Measurements from ENCODE around the gene ATRN. TPM values are rescaled to one million over a fixed set of nuclear protein-coding genes. Genes with fewer than 3 reads are reported as not detected.

ATRN gene
- total RNA-seq, 1 donor from 2014 or later: 52.0 TPM

DNA sequence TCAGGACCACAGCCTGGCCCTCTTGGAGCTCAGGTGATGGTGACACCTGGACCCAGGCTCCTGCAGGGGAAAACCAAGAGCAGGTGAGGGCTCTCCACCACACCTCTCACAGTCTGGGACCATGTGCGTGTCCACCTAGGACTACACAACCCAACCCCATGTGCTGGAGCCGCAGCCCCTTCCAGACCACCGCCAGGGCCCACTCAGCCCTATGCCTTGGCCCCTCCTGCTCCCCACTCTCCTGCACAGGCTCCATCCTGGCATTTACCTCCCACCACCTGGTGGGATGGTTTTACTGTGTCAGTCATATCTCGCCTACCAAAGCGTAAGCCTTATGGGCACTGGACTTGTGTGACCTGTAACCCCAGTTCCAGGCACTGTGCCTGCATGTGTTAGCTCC is 224.0 kb downstream of the ATRN start:
- no peak for DNase-seq (ENCODE audit: low spot score)
- no peak overlapping the region for H3K4me3 Mint-ChIP-seq (ENCODE audit: unreplicated experiment)
- no peaks in the 10 kb centered on the region for H3K36me3 Mint-ChIP-seq (ENCODE audit: low read depth)
- TF ChIP-seq, protein P1, sequence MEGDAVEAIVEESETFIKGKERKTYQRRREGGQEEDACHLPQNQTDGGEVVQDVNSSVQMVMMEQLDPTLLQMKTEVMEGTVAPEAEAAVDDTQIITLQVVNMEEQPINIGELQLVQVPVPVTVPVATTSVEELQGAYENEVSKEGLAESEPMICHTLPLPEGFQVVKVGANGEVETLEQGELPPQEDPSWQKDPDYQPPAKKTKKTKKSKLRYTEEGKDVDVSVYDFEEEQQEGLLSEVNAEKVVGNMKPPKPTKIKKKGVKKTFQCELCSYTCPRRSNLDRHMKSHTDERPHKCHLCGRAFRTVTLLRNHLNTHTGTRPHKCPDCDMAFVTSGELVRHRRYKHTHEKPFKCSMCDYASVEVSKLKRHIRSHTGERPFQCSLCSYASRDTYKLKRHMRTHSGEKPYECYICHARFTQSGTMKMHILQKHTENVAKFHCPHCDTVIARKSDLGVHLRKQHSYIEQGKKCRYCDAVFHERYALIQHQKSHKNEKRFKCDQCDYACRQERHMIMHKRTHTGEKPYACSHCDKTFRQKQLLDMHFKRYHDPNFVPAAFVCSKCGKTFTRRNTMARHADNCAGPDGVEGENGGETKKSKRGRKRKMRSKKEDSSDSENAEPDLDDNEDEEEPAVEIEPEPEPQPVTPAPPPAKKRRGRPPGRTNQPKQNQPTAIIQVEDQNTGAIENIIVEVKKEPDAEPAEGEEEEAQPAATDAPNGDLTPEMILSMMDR (IDR thresholded peaks at IDR 0.05): no peak
- no peak overlapping the region for H3K27ac Mint-ChIP-seq (ENCODE audit: unreplicated experiment)
- no peaks in the 10 kb centered on the region for H3K9me3 Mint-ChIP-seq (ENCODE audit: low read depth)
- no peaks in the 10 kb centered on the region for H3K27me3 Mint-ChIP-seq (ENCODE audit: low read depth)
- H3K4me1 Mint-ChIP-seq (ENCODE audit: low read depth): no peaks in the 10 kb centered on the region

DNA sequence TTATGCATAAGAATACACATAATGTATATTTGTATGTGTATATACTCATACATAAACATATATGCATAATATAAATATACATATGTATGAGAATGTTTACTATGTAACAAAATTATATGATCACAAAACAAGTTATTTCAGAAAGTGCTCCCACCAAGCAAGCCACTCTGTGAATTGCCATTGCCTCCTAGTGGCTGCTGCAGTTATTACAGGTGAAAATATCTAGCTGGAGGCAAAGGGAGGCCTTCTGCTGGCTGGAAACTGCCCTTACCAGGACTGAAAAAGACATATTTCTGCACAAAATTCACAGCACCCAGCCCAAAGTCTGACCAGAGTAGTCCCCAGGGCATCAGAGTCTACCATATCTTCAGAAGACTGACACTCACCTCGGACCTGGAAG is 225.4 kb downstream of the ATRN start:
- no peak for DNase-seq (ENCODE audit: low spot score)
- no peaks in the 10 kb centered on the region for H3K4me1 Mint-ChIP-seq (ENCODE audit: low read depth)
- H3K27me3 Mint-ChIP-seq (ENCODE audit: low read depth): peaks cover 2% of the 10 kb centered on the region
- no peak overlapping the region for H3K4me3 Mint-ChIP-seq (ENCODE audit: unreplicated experiment)
- TF ChIP-seq, protein P1 (IDR thresholded peaks at IDR 0.05): peak; percentile 74
- H3K36me3 Mint-ChIP-seq (ENCODE audit: low read depth): no peaks in the 10 kb centered on the region
- no peak overlapping the region for H3K27ac Mint-ChIP-seq (ENCODE audit: unreplicated experiment)
- H3K9me3 Mint-ChIP-seq (ENCODE audit: low read depth): no peaks in the 10 kb centered on the region

DNA sequence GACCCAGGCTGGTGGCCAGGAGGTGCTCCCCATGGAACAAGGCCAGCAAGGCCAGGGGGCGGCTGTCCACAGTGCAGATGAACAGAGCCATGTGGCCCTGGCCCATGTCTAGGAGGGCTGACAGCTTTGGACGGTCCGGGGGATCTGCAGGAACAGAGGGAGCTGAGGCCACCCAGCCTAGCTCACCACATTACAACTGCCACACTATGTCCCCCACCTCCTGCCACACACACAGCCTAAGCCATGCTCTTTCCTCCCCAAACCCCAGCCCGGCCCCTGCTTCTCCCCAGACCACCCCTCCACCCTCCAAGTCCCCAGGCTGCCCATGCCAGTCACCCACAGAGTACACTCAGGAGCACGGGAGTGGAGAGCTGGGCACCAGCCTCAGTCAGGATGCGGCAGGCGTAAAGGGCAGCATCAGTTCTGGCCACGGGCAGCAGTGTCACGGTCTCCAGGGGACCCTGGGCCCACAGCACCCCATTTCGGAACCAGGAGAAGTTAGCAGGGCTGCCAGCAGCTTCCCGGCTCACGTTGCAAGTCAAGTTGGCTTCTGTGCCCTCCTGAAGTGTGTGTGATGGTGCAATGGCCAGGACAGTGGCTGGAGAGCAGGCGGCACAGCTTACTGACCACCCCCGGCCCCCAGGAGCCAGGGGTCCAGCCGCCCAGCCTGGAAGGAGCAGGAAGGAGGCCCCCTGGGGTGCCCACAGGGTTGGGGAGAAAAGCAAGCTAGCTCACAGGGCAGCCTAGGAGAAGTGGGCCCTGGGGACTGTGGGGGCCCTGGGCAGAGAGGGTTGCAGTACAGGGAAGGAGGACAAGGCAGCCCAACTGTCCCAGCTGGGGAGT is 226.1 kb downstream of the ATRN start:
- H3K36me3 Mint-ChIP-seq (ENCODE audit: low read depth): no peaks in the 10 kb centered on the region
- H3K4me1 Mint-ChIP-seq (ENCODE audit: low read depth): no peaks in the 10 kb centered on the region
- TF ChIP-seq, protein P1 (IDR thresholded peaks at IDR 0.05): no peak
- no peaks in the 10 kb centered on the region for H3K9me3 Mint-ChIP-seq (ENCODE audit: low read depth)
- H3K27ac Mint-ChIP-seq (ENCODE audit: unreplicated experiment): no peak overlapping the region
- H3K27me3 Mint-ChIP-seq (ENCODE audit: low read depth): peaks cover 2% of the 10 kb centered on the region
- no peak for DNase-seq (ENCODE audit: low spot score)
- H3K4me3 Mint-ChIP-seq (ENCODE audit: unreplicated experiment): no peak overlapping the region

DNA sequence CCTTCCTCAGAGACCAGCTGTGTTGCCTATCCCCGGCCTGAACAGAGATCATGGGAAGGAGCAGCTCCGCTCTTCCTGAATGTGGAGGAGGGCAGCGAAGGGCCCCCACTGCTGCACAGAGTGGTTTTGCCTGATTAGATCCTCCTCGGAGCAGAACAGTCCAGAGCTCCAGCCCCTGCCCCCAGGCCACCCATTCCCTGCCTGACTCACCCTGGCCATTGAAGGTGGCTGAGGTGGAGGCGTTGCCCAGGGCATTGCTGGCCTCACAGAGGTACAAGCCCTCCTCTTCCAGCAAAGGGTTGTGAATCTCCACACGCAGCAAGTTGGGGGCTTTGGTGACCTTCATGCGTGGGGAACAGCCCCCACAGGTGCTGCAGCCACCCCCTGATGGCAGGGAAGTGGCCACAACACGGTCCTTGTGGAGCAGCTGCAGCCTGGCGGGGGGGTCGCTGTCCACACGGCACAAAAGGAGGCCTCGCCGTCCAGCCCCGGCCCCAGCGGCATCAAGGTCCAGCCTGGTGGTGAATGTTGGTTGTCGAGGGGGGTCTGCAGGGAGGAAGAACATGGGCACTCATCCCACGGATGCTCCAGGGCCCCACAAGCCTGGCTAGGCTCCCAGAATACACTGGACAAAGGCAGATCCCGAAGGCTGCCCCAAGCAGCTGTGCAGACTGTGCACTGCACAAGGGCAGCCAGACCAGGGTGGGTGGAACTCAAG is 226.9 kb downstream of the ATRN start:
- H3K36me3 Mint-ChIP-seq (ENCODE audit: low read depth): no peaks in the 10 kb centered on the region
- no peak for DNase-seq (ENCODE audit: low spot score)
- no peaks in the 10 kb centered on the region for H3K9me3 Mint-ChIP-seq (ENCODE audit: low read depth)
- TF ChIP-seq, protein P1 (IDR thresholded peaks at IDR 0.05): no peak
- H3K27me3 Mint-ChIP-seq (ENCODE audit: low read depth): peaks cover 2% of the 10 kb centered on the region
- no peak overlapping the region for H3K27ac Mint-ChIP-seq (ENCODE audit: unreplicated experiment)
- no peaks in the 10 kb centered on the region for H3K4me1 Mint-ChIP-seq (ENCODE audit: low read depth)
- no peak overlapping the region for H3K4me3 Mint-ChIP-seq (ENCODE audit: unreplicated experiment)

DNA sequence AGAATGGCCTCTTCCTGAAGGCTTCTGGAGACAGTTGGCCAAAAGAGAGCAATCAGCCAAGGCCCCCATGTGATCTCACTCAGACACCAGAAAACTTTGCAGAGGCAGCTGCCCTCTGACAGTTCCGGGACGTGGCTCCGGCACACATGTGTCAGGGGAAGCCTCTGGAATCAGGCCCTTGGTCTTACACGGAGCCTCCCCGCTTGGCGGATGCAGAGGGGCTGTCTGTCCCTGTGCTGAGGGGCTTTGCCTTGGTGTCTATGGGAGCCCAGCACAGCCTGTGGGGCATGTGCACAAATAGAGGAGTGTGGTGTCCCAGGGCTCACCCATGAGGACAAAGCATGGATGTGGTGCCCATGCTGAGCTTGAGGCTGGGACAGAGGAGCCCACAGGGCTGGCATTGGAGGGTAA is 227.8 kb downstream of the ATRN start:
- Mint-ChIP-seq H3K27me3 (ENCODE audit: low read depth) (peaks cover 2% of the 10 kb centered on the region), H3K9me3 (ENCODE audit: low read depth) (no peaks in the 10 kb centered on the region), H3K4me1 (ENCODE audit: low read depth) (no peaks in the 10 kb centered on the region), H3K27ac (ENCODE audit: unreplicated experiment) (no peak overlapping the region), H3K4me3 (ENCODE audit: unreplicated experiment) (no peak overlapping the region), H3K36me3 (ENCODE audit: low read depth) (no peaks in the 10 kb centered on the region)
- DNase-seq (ENCODE audit: low spot score): no peak
- TF ChIP-seq, protein P1 (IDR thresholded peaks at IDR 0.05): no peak
